Testis (tissue), 3 donors: Measurements from ENCODE around the gene ROBO1. TPM values are rescaled to one million over a fixed set of nuclear protein-coding genes. Genes with fewer than 3 reads are reported as not detected.
A peak's percentile ranks its signal among the peaks of the same experiment; 100 is the strongest.

Experiments used
- DNase-seq: peaks from one replicate; pipeline ENCODE4 v3.0.0-alpha.2; 2019
- H3K27ac ChIP-seq, 2 donors: fragments of 200-600 bp; sonication (generic); one replicate each; pipeline ENCODE4 v1.5.1; 2019
- H3K27me3 ChIP-seq: fragments of 200-600 bp; sonication (generic); one replicate; pipeline ENCODE4 v1.5.1; 2019
- H3K36me3 ChIP-seq: fragments of 200-600 bp; sonication (generic); one replicate; pipeline ENCODE4 v1.5.1; 2017; ENCODE audit warnings: low read depth; ENCODE audit errors: missing control alignments
- H3K4me1 ChIP-seq: fragments of 200-600 bp; sonication (generic); one replicate; pipeline ENCODE4 v1.5.1; 2019
- H3K4me3 ChIP-seq, 2 donors: fragments of 200-600 bp; sonication (generic); one replicate each; pipeline ENCODE4 v1.5.1; 2017 to 2019
- H3K9me3 ChIP-seq: fragments of 200-600 bp; sonication (generic); one replicate; pipeline ENCODE4 v1.5.1; 2017
- CTCF ChIP-seq, 3 experiments: fragments of 450-650 bp in 2 of 3; fragments of 200-600 bp in 1 of 3; sonication (generic) in 1 of 3; IDR thresholded peaks; one replicate each; pipeline ENCODE4 v1.5.1; 2016 to 2019; ENCODE audit warnings: antibody characterized with exemption in 3 of 3, mild to moderate bottlenecking in 2 of 3, moderate library complexity in 1 of 3
- POLR2A ChIP-seq: fragments of 450-650 bp; IDR thresholded peaks from one replicate; pipeline ENCODE4 v1.6.1; 2017; ENCODE audit warnings: antibody characterized with exemption, mild to moderate bottlenecking, moderate library complexity
- WGBS, 2 donors: methylation state at CpG; one replicate each; pipeline ENCODE4 v1.1.5; 2018; 5-methylcytosine and 5-hydroxymethylcytosine counted together
- intact Hi-C: fragments of 100-400 bp; cut with DNase I; formaldehyde crosslinking; loops from one replicate; pipeline ENCODE4 v1.15.1; 2023; ENCODE audit warnings: low total_unique reads
- polyA plus RNA-seq: library from polyadenylated mRNA; stranded (reverse); fragments of 350-450 nt; fragmentation: Illumina TruSeq; extraction: RNeasy Lipid Tissue Mini Kit (QIAGEN cat#74804); gene quantifications from one replicate; pipeline ENCODE4 v1.2.3, GENCODE V29; 2014; ENCODE audit warnings: low read depth, low replicate concordance; ENCODE audit not compliant: insufficient read depth
- total RNA-seq, 2 donors: library from RNA; depleted of rRNA; stranded (reverse); fragments of >200 nt; gene quantifications; one replicate each; pipeline ENCODE4 v1.2.3, GENCODE V29; 2016

Gene ROBO1
- total and polyA plus RNA-seq, 3 donors from 2014 or later: 39.4 to 45.1 (median 42.6) TPM

DNA sequence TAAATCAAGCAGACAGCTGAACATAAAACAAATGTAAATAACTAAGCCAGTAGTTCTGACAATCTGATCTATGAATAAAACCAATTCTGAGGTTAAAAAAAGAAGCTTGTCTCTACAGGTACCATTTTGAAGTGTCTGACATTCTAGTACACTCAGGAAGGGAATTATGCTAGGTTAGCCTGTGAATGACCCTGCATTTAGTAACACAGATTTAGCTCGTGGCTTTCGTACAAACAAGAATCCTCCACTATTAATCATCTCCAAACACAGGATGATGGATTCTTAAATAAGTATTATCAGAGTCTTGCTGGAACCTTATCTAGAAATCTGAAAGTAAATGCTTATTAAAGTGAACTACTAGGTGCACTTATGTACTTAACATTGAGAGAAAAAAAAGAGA is 1120.1 kb downstream of the ROBO1 start:
- DNase-seq: no peak
- H3K9me3 ChIP-seq: no peaks in the 10 kb centered on the region
- no peaks in the 10 kb centered on the region for H3K4me1 ChIP-seq
- no peaks in the 10 kb centered on the region for H3K36me3 ChIP-seq
- H3K27ac ChIP-seq: no peak overlapping the region
- H3K4me3 ChIP-seq: no peak overlapping the region
- no peak for TF ChIP-seq POLR2A
- TF ChIP-seq CTCF (IDR thresholded peaks at IDR 0.05): no peak
- intact Hi-C loops: no loop called here
- H3K27me3 ChIP-seq: no peaks in the 10 kb centered on the region
- WGBS, 2 donors: 64 to 65% methylated on average over 2 of the region's 2 CpGs

GRCh38 chr3:78645628-78646310 is 1122.0 kb downstream of the ROBO1 start:
- H3K27ac ChIP-seq: no peak overlapping the region
- no peaks in the 10 kb centered on the region for H3K36me3 ChIP-seq
- no peaks in the 10 kb centered on the region for H3K27me3 ChIP-seq
- intact Hi-C loops: no loop called here
- 60 to 65% methylated on average over 4 of the region's 4 CpGs for WGBS, 2 donors
- H3K4me3 ChIP-seq: no peak overlapping the region
- TF ChIP-seq CTCF (IDR thresholded peaks at IDR 0.05) (peak; percentile 58 to 83 (median 69)), POLR2A (no peak)
- H3K4me1 ChIP-seq: no peaks in the 10 kb centered on the region
- DNase-seq: no peak
- H3K9me3 ChIP-seq: no peaks in the 10 kb centered on the region

DNA sequence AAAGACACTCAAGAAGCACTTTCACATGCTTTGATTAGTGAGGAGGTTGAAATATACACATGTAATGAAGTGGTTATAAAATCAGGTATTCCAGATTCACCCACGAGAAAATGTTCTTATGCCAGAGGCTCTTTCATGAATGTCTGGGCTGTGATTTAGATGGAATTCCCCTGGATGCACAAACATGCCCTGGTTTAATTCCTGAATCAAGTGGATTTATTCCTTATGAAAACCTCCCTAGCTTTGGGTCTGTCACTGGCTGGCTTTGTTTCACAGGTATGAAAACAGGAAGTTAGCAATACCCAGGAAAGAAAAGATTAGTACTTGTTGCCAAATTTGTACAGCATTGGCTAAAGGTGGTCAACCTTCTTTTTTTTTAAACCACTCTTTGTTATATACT is 1123.0 kb downstream of the ROBO1 start:
- H3K27ac ChIP-seq: no peak overlapping the region
- no peak for DNase-seq
- H3K36me3 ChIP-seq: no peaks in the 10 kb centered on the region
- H3K27me3 ChIP-seq: no peaks in the 10 kb centered on the region
- intact Hi-C loops: no loop called here
- H3K9me3 ChIP-seq: no peaks in the 10 kb centered on the region
- no peak overlapping the region for H3K4me3 ChIP-seq
- no peaks in the 10 kb centered on the region for H3K4me1 ChIP-seq
- TF ChIP-seq POLR2A (no peak), CTCF (IDR thresholded peaks at IDR 0.05) (no peak)
- 59 to 70% methylated on average over 1 of the region's 1 CpG for WGBS, 2 donors

- TF ChIP-seq CTCF (IDR thresholded peaks at IDR 0.05): no peak
- TF ChIP-seq POLR2A: no peak
- intact Hi-C loops: no loop called here
- H3K36me3 ChIP-seq: no peaks in the 10 kb centered on the region
- WGBS, 2 donors: 56 to 60% methylated on average over 3 of the region's 3 CpGs
- H3K4me1 ChIP-seq: no peaks in the 10 kb centered on the region
- H3K9me3 ChIP-seq: no peaks in the 10 kb centered on the region
- no peaks in the 10 kb centered on the region for H3K27me3 ChIP-seq
- no peak for DNase-seq
- H3K4me3 ChIP-seq: no peak overlapping the region
- H3K27ac ChIP-seq: no peak overlapping the region
These were observed 1125.4 kb downstream of the ROBO1 start for GRCh38 chr3:78642226-78643035.
